GM12873 (cell line): Measurements from ENCODE around the gene SAC3D1.

Experiments
- CTCF ChIP-seq: IDR thresholded peaks from 2 replicates; pipeline ENCODE4 v1.5.1; 2012; ENCODE audit warnings: low read depth, mild to moderate bottlenecking, moderate library complexity, low read length, control low read depth; ENCODE audit not compliant: insufficient read depth; ENCODE audit errors: missing control alignments

Gene SAC3D1

DNA sequence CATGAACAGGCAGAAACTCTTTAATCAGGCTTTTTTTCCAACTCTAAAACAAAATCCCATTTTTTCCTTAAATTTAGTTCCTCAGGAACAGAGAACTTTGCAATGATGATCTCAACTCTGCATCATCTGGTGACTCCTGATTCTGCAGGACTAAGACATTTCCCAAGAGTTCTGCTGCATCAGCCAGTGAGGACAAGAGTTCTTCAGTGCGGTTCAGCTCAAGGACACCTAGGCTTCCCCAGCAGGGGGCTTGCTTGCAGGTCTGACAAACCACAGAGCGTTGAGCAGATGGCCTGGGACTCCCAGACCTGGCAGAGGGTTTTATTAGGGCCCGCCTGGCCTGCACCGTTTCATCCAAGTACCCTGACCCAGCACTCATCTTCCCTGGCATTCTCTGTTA, 36.4 kb downstream of the SAC3D1 start:
- no peak for TF ChIP-seq CTCF

- peak; percentile 89 for TF ChIP-seq CTCF
These were observed 37.1 kb downstream of the SAC3D1 start for GRCh38 chr11:65078151-65078550.

DNA sequence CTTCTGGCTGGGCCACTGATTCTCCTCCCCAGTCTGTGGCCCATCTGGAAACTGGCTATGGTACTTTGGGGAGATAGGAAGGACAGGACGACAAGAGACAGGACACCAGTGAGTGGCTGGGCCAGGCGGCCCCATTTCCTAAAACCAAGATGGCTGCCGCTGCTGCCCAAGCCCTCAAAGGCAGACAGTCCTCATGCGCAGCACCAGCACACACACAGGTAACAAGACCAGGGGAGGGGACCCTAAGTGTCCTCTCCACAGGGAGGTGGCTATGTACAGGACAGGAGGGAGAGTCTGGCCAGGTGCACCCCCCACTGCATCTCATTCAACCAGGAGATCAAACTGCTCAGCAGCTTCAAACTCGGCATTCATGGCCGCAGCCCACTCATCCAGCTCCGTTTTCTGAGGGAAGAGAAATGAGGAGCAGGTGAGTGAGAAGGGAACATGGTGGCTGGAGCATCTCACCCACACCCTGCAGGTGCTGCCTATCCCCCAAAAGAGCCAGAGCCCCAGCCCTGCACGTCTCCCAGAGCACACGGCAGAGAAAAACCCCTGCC, 37.9 kb downstream of the SAC3D1 start:
- no peak for TF ChIP-seq CTCF

GRCh38 chr11:65083134-65083833, 42.3 kb downstream of the SAC3D1 start:
- no peak for TF ChIP-seq CTCF

DNA sequence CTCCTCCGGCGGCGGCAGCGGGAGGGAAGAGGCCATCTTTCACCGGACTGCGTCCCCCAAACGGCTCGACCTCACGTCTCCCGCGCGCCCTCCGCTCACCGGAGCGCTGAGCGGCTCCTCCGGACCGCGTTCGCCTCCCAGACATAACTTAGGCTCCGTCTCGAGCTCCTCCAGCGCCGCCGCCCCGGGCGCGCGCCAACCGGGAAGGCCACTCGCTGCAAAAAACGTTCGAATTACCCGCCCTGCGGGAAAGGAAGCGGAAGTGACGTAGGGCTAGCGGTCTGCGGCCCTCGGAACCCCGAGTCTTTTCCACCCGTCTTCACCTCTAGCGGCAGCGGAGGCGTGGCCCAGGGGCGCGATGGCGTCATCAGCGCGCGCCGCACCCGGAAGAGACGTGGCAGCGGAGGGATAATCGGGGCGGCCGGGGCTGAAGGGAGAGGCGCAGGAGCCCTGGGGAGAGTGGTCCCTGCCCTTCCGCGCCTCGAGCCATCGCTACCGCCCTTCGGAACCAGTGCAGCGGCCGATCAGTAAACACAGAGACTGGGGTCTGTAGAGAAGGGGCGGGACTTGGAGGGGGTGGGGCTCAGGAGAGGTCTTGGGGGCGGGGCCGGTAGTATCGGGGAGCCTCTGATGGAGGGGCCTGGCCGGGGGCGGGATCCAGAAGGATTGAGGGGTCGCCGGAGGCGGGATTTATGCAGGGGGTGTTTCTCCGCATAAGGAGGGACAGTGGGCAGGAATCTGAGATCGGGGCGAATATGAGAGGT, 43.0 kb downstream of the SAC3D1 start, which contains the start of the genes CDCA5 and ZFPL1:
CDCA5 (minus strand) TSS at position 207 of the 764 bp plus-strand sequence; CDS start at position 145, 62 bp downstream.
ZFPL1 (plus strand) TSS at position 389 of the 764 bp plus-strand sequence. CDS start 477 bp downstream, outside the sequence.
- no peak for TF ChIP-seq CTCF

- no peak for TF ChIP-seq CTCF
These were observed 43.8 kb downstream of the SAC3D1 start for GRCh38 chr11:65084598-65085375.
